HG03045 (cell line): ENCODE measurements around the gene DNAJC27.

Experiments used
- ATAC-seq: cut with Tn5 transposase; IDR thresholded peaks from one replicate; pipeline ENCODE4 v1.9.1; 2021; ENCODE audit warnings: mild to moderate bottlenecking, moderate library complexity; ENCODE audit not compliant: unreplicated experiment

The DNAJC27 gene

GRCh38 chr2:24910245-24910644, 61.5 kb downstream of the DNAJC27 start:
- ATAC-seq = no peak

- no peak for ATAC-seq
Measured at GRCh38 chr2:24909555-24910177, 62.1 kb downstream of the DNAJC27 start.

- no peak for ATAC-seq
Measured at GRCh38 chr2:24908461-24908901, 63.3 kb downstream of the DNAJC27 start.

GRCh38 chr2:24907116-24907515, 64.6 kb downstream of the DNAJC27 start:
- ATAC-seq = no peak

GRCh38 chr2:24906466-24906865, 65.3 kb downstream of the DNAJC27 start:
- no peak for ATAC-seq

- ATAC-seq = no peak
Measured at GRCh38 chr2:24903161-24904103, 68.3 kb downstream of the DNAJC27 start.

- ATAC-seq = no peak
Measured at GRCh38 chr2:24899361-24899910, 72.3 kb downstream of the DNAJC27 start.

GRCh38 chr2:24898122-24899109, 73.3 kb downstream of the DNAJC27 start:
- ATAC-seq = no peak

GRCh38 chr2:24894750-24895149, 77.0 kb downstream of the DNAJC27 start:
- no peak for ATAC-seq

GRCh38 chr2:24893934-24894333, 77.8 kb downstream of the DNAJC27 start:
- no peak for ATAC-seq
